HepG2 (cell line): ENCODE data around the gene LSM14B. TPM values are rescaled to one million over a fixed set of nuclear protein-coding genes. Genes with fewer than 3 reads are reported as not detected.

Source experiments
- GATAD2A ChIP-seq: IDR thresholded peaks from 2 replicates; pipeline ENCODE4 v1.6.1; 2016
- HNF4G ChIP-seq, 2 experiments: sonication (generic) in 1 of 2; formaldehyde crosslinking in 1 of 2; IDR thresholded peaks; 2 replicates each; pipeline versions ENCODE4 v1.4.0 to v1.6.1; 2011 to 2020; ENCODE audit warnings: borderline replicate concordance in 2 of 2, low read depth in 2 of 2, mild to moderate bottlenecking in 2 of 2, low read length in 1 of 2, missing genetic modification reagents in 1 of 2, moderate library complexity in 1 of 2
- NAIF1 ChIP-seq: sonication (generic); formaldehyde crosslinking; IDR thresholded peaks from 2 replicates; pipeline ENCODE4 v1.5.0; 2020; ENCODE audit warnings: mild to moderate bottlenecking, missing genetic modification reagents, borderline replicate concordance
- PHF8 ChIP-seq: sonication (generic); formaldehyde crosslinking; IDR thresholded peaks from 2 replicates; pipeline ENCODE4 v1.5.0; 2020; ENCODE audit warnings: missing genetic modification reagents
- YEATS4 ChIP-seq: sonication (generic); formaldehyde crosslinking; IDR thresholded peaks from 2 replicates; pipeline ENCODE4 v1.4.0; 2020; ENCODE audit warnings: missing genetic modification reagents, borderline replicate concordance
- ZNF101 ChIP-seq: sonication (generic); formaldehyde crosslinking; IDR thresholded peaks from 2 replicates; pipeline ENCODE4 v1.4.0; 2020; ENCODE audit warnings: mild to moderate bottlenecking, low read depth, missing genetic modification reagents, borderline replicate concordance
- ZNF142 ChIP-seq: sonication (generic); formaldehyde crosslinking; IDR thresholded peaks from 2 replicates; pipeline ENCODE4 v1.4.0; 2020; ENCODE audit warnings: missing genetic modification reagents
- ZNF275 ChIP-seq: sonication (generic); formaldehyde crosslinking; IDR thresholded peaks from 2 replicates; pipeline ENCODE4 v1.8.0; 2022; ENCODE audit warnings: missing genetic modification reagents, mild to moderate bottlenecking, inconsistent platforms, borderline replicate concordance
- ZNF615 ChIP-seq: sonication (generic); formaldehyde crosslinking; IDR thresholded peaks from 2 replicates; pipeline ENCODE4 v1.5.0; 2020; ENCODE audit warnings: mild to moderate bottlenecking, missing genetic modification reagents, borderline replicate concordance
- ZNF670 ChIP-seq: sonication (generic); formaldehyde crosslinking; IDR thresholded peaks from 2 replicates; pipeline ENCODE4 v1.8.0; 2022; ENCODE audit warnings: mild to moderate bottlenecking, missing genetic modification reagents, borderline replicate concordance
- ZNF747 ChIP-seq: sonication (generic); formaldehyde crosslinking; IDR thresholded peaks from 2 replicates; pipeline ENCODE4 v1.8.1; 2023; ENCODE audit warnings: missing genetic modification reagents, mild to moderate bottlenecking, borderline replicate concordance
- ZNF891 ChIP-seq: sonication (generic); formaldehyde crosslinking; IDR thresholded peaks from 2 replicates; pipeline ENCODE4 v1.5.0; 2020; ENCODE audit warnings: mild to moderate bottlenecking, missing genetic modification reagents
- ZSCAN12 ChIP-seq: sonication (generic); formaldehyde crosslinking; IDR thresholded peaks from 2 replicates; pipeline ENCODE4 v1.9.0; 2021; ENCODE audit warnings: mild to moderate bottlenecking, missing genetic modification reagents
- polyA plus RNA-seq, 8 experiments: library from polyadenylated mRNA; depleted of rRNA in 3 of 8; stranded (reverse) in 7 of 8; unstranded in 1 of 8; fragments of >200 nt; fragmentation: Illumina TruSeq in 4 of 8; extraction: Trizol in 4 of 8; gene quantifications; 2 replicates each; pipeline versions ENCODE4 v1.2.1 to v1.2.3, GENCODE V29; 2011 to 2016; ENCODE audit warnings: low read depth in 4 of 8, missing spikeins in 1 of 8, mixed read lengths in 1 of 8; ENCODE audit not compliant: insufficient read depth in 1 of 8
- total RNA-seq, 5 experiments: library from RNA; depleted of rRNA; stranded (reverse); fragments of >200 nt; fragmentation: Illumina TruSeq; extraction: Trizol; gene quantifications; 2 replicates each; pipeline ENCODE4 v1.2.3, GENCODE V29; 2016; ENCODE audit warnings: low read depth in 1 of 5
- TF ChIP-seq, protein P1 (sequence below): sonication (generic); formaldehyde crosslinking; IDR thresholded peaks from 2 replicates; pipeline ENCODE4 v1.4.0; 2020; ENCODE audit warnings: missing genetic modification reagents
- TF ChIP-seq, protein P2 (sequence below): sonication (generic); formaldehyde crosslinking; IDR thresholded peaks from 2 replicates; pipeline ENCODE4 v1.5.0; 2020; ENCODE audit warnings: mild to moderate bottlenecking, missing genetic modification reagents
- TF ChIP-seq, protein P3 (sequence below): sonication (generic); formaldehyde crosslinking; IDR thresholded peaks from 2 replicates; pipeline ENCODE4 v1.9.0; 2021; ENCODE audit warnings: missing genetic modification reagents, borderline replicate concordance

LSM14B gene
- total and polyA plus RNA-seq, 2 of the 13 experiments (the other 11 are each of a cell fraction or from before 2014, with no cell fraction given) = 43.3 to 79.2 TPM

DNA sequence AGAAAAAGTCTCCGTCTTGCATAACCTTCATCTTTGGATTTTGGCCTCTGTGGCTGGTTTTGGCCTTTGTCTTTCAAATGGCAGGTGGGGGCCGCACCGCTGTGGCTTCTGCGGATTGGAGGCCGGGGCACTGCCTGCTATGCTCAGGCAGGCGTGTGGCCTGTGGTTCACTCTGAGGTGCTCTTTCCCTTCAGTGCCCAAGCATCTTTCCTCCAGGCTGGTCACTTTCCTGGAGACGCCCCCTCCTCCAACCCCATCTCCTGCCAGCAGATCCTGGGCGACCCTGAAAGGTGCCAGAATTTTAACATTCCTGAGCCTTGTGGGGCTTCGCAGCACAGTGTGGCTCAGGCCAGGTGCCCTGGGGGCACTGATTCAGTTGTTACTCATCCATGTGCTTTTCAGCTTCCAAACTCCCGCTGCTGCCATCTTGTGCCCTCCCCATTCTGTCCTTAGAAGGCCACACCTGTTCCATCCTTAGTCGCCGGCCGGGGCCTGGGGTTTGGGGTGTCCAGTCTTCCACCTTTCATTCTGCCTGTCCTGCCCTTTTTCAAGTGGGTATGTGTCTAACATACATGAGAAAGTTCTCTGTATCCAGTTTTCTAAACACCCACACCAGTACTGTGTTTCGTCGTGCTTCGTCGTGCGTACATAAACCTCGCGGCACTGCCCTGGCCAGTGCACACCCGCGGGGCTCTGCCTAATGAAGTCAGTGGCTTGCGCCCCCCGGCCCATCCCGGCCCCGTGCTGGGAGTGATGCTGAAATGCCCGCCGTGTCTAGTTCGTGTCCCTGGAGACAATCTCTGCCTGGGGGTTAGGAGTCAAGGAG lies 33.4 kb downstream of the LSM14B start (continued):
- TF ChIP-seq, protein P1, sequence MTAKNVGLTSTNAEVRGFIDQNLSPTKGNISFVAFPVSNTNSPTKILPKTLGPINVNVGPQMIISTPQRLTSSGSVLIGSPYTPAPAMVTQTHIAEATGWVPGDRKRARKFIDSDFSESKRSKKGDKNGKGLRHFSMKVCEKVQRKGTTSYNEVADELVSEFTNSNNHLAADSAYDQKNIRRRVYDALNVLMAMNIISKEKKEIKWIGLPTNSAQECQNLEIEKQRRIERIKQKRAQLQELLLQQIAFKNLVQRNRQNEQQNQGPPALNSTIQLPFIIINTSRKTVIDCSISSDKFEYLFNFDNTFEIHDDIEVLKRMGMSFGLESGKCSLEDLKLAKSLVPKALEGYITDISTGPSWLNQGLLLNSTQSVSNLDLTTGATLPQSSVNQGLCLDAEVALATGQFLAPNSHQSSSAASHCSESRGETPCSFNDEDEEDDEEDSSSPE (CRISPR knock-in tag) = no peak
- TF ChIP-seq ZNF670 = no peak
- TF ChIP-seq NAIF1 (CRISPR knock-in tag) = no peak
- TF ChIP-seq HNF4G (IDR thresholded peaks at IDR 0.05; ENCODE audit: borderline replicate concordance, low read depth, low read length) = peak; percentile 96
- peak; percentile 87 for TF ChIP-seq HNF4G (CRISPR knock-in tag; IDR thresholded peaks at IDR 0.05; ENCODE audit: borderline replicate concordance, low read depth)
- no peak for TF ChIP-seq ZNF615 (CRISPR knock-in tag)
- TF ChIP-seq, protein P2, sequence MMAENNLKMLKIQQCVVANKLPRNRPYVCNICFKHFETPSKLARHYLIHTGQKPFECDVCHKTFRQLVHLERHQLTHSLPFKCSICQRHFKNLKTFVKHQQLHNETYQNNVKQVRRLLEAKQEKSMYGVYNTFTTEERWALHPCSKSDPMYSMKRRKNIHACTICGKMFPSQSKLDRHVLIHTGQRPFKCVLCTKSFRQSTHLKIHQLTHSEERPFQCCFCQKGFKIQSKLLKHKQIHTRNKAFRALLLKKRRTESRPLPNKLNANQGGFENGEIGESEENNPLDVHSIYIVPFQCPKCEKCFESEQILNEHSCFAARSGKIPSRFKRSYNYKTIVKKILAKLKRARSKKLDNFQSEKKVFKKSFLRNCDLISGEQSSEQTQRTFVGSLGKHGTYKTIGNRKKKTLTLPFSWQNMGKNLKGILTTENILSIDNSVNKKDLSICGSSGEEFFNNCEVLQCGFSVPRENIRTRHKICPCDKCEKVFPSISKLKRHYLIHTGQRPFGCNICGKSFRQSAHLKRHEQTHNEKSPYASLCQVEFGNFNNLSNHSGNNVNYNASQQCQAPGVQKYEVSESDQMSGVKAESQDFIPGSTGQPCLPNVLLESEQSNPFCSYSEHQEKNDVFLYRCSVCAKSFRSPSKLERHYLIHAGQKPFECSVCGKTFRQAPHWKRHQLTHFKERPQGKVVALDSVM = peak; percentile 60; the same call in 1 of the 2 replicates
- 0 out of 2 replicates have a peak, but pooled peaks have one; percentile 14 for TF ChIP-seq PHF8
- TF ChIP-seq ZNF275 (CRISPR knock-in tag) = no peak
- no peak for TF ChIP-seq ZNF747 (CRISPR knock-in tag)
- no peak for TF ChIP-seq ZNF142 (CRISPR knock-in tag)
- no peak for TF ChIP-seq ZNF891 (CRISPR knock-in tag)
- TF ChIP-seq YEATS4 = 0 out of 2 replicates have a peak, but pooled peaks have one; percentile 53
- TF ChIP-seq, protein P3, sequence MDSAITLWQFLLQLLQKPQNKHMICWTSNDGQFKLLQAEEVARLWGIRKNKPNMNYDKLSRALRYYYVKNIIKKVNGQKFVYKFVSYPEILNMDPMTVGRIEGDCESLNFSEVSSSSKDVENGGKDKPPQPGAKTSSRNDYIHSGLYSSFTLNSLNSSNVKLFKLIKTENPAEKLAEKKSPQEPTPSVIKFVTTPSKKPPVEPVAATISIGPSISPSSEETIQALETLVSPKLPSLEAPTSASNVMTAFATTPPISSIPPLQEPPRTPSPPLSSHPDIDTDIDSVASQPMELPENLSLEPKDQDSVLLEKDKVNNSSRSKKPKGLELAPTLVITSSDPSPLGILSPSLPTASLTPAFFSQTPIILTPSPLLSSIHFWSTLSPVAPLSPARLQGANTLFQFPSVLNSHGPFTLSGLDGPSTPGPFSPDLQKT (CRISPR knock-in tag) = no peak
- peak; percentile 90 for TF ChIP-seq GATAD2A (CRISPR knock-in tag)
- no peak for TF ChIP-seq ZSCAN12 (CRISPR knock-in tag)
- no peak for TF ChIP-seq ZNF101 (CRISPR knock-in tag)
